GM23338 (cell line): ENCODE data around the gene SNRPA. TPM values are rescaled to one million over a fixed set of nuclear protein-coding genes. Genes with fewer than 3 reads are reported as not detected.

Experiments
- ATAC-seq: fragments of 200-7000 bp; cut with Tn5 transposase; 3 replicates; pipeline ENCODE4 v1.9.1; 2020
- DNase-seq: peaks from one replicate; pipeline ENCODE4 v3.0.0-alpha.2; 2015; ENCODE audit warnings: low spot score
- H2AFZ ChIP-seq: fragments of 200-600 bp; sonication (generic); 2 replicates; pipeline ENCODE4 v1.8.0; 2016; ENCODE audit warnings: antibody characterized with exemption, mild to moderate bottlenecking, moderate library complexity
- H3F3A ChIP-seq: fragments of 200-600 bp; sonication (generic); replicated peaks from 2 replicates; pipeline ENCODE4 v1.8.0; 2017; ENCODE audit warnings: antibody characterized with exemption, mixed run types, low read depth
- H3K27ac ChIP-seq: fragments of 200-600 bp; sonication (generic); 2 replicates; pipeline ENCODE4 v1.6.1; 2016; ENCODE audit warnings: low read depth
- H3K27me3 ChIP-seq: fragments of 200-600 bp; sonication (generic); 2 replicates; pipeline ENCODE4 v1.8.0; 2016; ENCODE audit warnings: mild to moderate bottlenecking, mixed run types, moderate library complexity; ENCODE audit not compliant: insufficient read depth
- H3K36me3 ChIP-seq: fragments of 200-600 bp; sonication (generic); 2 replicates; pipeline ENCODE4 v1.8.0; 2016; ENCODE audit warnings: mild to moderate bottlenecking; ENCODE audit not compliant: insufficient read depth
- H3K4me1 ChIP-seq: fragments of 200-600 bp; sonication (generic); 2 replicates; pipeline ENCODE4 v1.8.0; 2016; ENCODE audit warnings: mild to moderate bottlenecking, moderate library complexity; ENCODE audit not compliant: insufficient read depth
- H3K4me2 ChIP-seq: fragments of 200-600 bp; sonication (generic); 2 replicates; pipeline ENCODE4 v1.7.1; 2017; ENCODE audit warnings: mixed run types
- H3K4me3 ChIP-seq: fragments of 200-600 bp; sonication (generic); 2 replicates; pipeline ENCODE4 v1.6.1; 2016; ENCODE audit warnings: mixed run types
- H3K79me2 ChIP-seq: fragments of 200-600 bp; sonication (generic); replicated peaks from 2 replicates; pipeline ENCODE4 v1.8.0; 2017; ENCODE audit warnings: mild to moderate bottlenecking; ENCODE audit not compliant: insufficient read depth
- H3K9me2 ChIP-seq: fragments of 200-600 bp; sonication (generic); 2 replicates; pipeline ENCODE4 v1.8.0; 2017; ENCODE audit not compliant: insufficient read depth
- H4K20me1 ChIP-seq: fragments of 200-600 bp; sonication (generic); replicated peaks from 2 replicates; pipeline ENCODE4 v1.8.0; 2017; ENCODE audit warnings: mild to moderate bottlenecking; ENCODE audit not compliant: insufficient read depth
- H3K27ac Mint-ChIP-seq: 2 replicates; pipeline ENCODE4 v1.8.0; 2020; ENCODE audit warnings: inconsistent platforms, mild to moderate bottlenecking, moderate library complexity, mixed read lengths
- H3K27me3 Mint-ChIP-seq: 3 replicates; pipeline ENCODE4 v1.8.0; 2022; ENCODE audit warnings: low read depth, mild to moderate bottlenecking, moderate library complexity, mixed read lengths, inconsistent platforms; ENCODE audit not compliant: insufficient read depth, poor library complexity
- H3K36me3 Mint-ChIP-seq: 3 replicates; pipeline ENCODE4 v1.8.0; 2021; ENCODE audit warnings: low read depth, mild to moderate bottlenecking, inconsistent platforms, moderate library complexity, mixed read lengths
- H3K4me1 Mint-ChIP-seq: 3 replicates; pipeline ENCODE4 v1.8.0; 2020; ENCODE audit warnings: mild to moderate bottlenecking, inconsistent platforms, mixed read lengths
- H3K4me3 Mint-ChIP-seq: 3 replicates; pipeline ENCODE4 v1.8.0; 2021; ENCODE audit warnings: moderate library complexity, mild to moderate bottlenecking, inconsistent platforms, mixed read lengths
- H3K9me3 Mint-ChIP-seq: 3 replicates; pipeline ENCODE4 v1.8.0; 2020; ENCODE audit warnings: moderate library complexity, mild to moderate bottlenecking, inconsistent platforms, mixed read lengths
- CREB1 ChIP-seq: fragments of 250-450 bp; sonication (Bioruptor Pico); IDR thresholded peaks from 2 replicates; pipeline ENCODE4 v1.5.0; 2020; ENCODE audit warnings: low read depth, mild to moderate bottlenecking, moderate library complexity
- EZH2 ChIP-seq: fragments of 200-600 bp; sonication (generic); IDR thresholded peaks from one replicate; pipeline ENCODE4 v1.8.0; 2017; ENCODE audit warnings: antibody characterized with exemption, mild to moderate bottlenecking, low read depth; ENCODE audit not compliant: unreplicated experiment
- EZH2phosphoT487 ChIP-seq: fragments of 200-600 bp; sonication (generic); IDR thresholded peaks from one replicate; pipeline ENCODE4 v1.8.1; 2018; ENCODE audit warnings: antibody characterized with exemption; ENCODE audit not compliant: unreplicated experiment
- JUNB ChIP-seq: IDR thresholded peaks from one replicate; pipeline ENCODE4 v1.6.1; 2016; ENCODE audit warnings: antibody characterized with exemption; ENCODE audit not compliant: unreplicated experiment
- NANOG ChIP-seq: IDR thresholded peaks from 2 replicates; pipeline ENCODE4 v1.6.1; 2016; ENCODE audit warnings: antibody characterized with exemption, borderline replicate concordance
- STAT1 ChIP-seq: IDR thresholded peaks from one replicate; pipeline ENCODE4 v1.6.1; 2016; ENCODE audit warnings: antibody characterized with exemption; ENCODE audit not compliant: unreplicated experiment
- ZNF114 ChIP-seq: fragments of 250-450 bp; sonication (Bioruptor Pico); IDR thresholded peaks from 2 replicates; pipeline ENCODE4 v1.5.0; 2020; ENCODE audit warnings: mild to moderate bottlenecking, moderate library complexity
- ZNF331 ChIP-seq: fragments of 250-450 bp; sonication (Bioruptor Pico); IDR thresholded peaks from 2 replicates; pipeline ENCODE4 v1.5.0; 2020; ENCODE audit warnings: low read depth, mild to moderate bottlenecking, moderate library complexity
- polyA plus RNA-seq: library from polyadenylated mRNA; unstranded; fragments of >200 nt; fragmentation: Nextera tagmentation; extraction: Ambion mirVana; gene quantifications from 2 replicates; pipeline ENCODE4 v1.2.1, GENCODE V29; 2016
- total RNA-seq: library from RNA; depleted of rRNA; stranded (reverse); fragments of >200 nt; shearing (Covaris generic); gene quantifications from 2 replicates; pipeline ENCODE4 v1.2.3, GENCODE V29; 2014
- TF ChIP-seq, protein P1 (sequence below), 2 experiments: fragments of 200-600 bp in 1 of 2; sonication (generic) in 1 of 2; conservative IDR thresholded peaks; 2 replicates each; pipeline versions ENCODE4 v1.5.1 to v1.6.1; 2016 to 2017; ENCODE audit warnings: antibody characterized with exemption in 2 of 2, low read depth in 2 of 2, mild to moderate bottlenecking in 2 of 2, moderate library complexity in 1 of 2
- TF ChIP-seq, protein P2 (sequence below): IDR thresholded peaks from 2 replicates; pipeline ENCODE4 v1.6.1; 2016; ENCODE audit warnings: antibody characterized with exemption
- TF ChIP-seq, protein P3 (sequence below): IDR thresholded peaks from one replicate; pipeline ENCODE4 v1.6.1; 2018; ENCODE audit warnings: antibody characterized with exemption; ENCODE audit not compliant: unreplicated experiment

SNRPA gene
- total and polyA plus RNA-seq, 2 experiments from 2014 or later, result 295 to 326 TPM

DNA sequence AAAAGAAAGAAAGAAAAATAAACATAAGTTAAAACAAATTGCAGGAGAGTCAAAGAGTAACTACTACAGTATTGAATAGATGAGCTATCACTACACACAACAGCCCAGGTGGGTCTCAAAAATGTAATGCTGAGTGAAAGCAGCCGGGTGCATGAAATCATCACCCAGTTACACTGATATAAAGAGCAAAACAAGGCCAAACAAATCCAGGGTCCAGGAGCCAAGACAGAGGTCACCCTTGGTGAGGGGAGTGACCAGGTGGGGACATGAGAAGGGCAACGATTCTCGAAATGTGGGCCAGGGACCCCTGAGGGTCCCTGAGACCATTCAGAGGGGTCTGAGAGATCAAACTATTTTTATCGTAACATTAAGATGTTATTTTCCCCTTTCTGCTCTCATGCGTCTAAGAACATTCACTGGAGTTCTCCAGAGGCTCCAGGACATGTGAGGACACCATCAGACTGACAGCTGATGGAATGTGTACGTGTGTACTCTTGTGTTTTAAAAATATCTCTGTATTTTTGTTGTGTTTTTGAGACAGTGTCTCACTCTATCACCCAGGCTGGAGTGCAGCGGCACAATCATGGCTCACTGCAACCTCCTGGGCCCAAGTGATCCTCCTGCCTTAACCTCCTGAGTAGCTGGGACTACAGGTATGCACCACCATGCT is 44.9 kb upstream of the SNRPA start (continued):
- TF ChIP-seq JUNB, result no peak
- no peak for TF ChIP-seq NANOG
- TF ChIP-seq, protein P1, sequence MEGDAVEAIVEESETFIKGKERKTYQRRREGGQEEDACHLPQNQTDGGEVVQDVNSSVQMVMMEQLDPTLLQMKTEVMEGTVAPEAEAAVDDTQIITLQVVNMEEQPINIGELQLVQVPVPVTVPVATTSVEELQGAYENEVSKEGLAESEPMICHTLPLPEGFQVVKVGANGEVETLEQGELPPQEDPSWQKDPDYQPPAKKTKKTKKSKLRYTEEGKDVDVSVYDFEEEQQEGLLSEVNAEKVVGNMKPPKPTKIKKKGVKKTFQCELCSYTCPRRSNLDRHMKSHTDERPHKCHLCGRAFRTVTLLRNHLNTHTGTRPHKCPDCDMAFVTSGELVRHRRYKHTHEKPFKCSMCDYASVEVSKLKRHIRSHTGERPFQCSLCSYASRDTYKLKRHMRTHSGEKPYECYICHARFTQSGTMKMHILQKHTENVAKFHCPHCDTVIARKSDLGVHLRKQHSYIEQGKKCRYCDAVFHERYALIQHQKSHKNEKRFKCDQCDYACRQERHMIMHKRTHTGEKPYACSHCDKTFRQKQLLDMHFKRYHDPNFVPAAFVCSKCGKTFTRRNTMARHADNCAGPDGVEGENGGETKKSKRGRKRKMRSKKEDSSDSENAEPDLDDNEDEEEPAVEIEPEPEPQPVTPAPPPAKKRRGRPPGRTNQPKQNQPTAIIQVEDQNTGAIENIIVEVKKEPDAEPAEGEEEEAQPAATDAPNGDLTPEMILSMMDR (conservative IDR thresholded peaks at IDR 0.05; ENCODE audit: low read depth in 2 of 2), result no peak
- TF ChIP-seq, protein P2, sequence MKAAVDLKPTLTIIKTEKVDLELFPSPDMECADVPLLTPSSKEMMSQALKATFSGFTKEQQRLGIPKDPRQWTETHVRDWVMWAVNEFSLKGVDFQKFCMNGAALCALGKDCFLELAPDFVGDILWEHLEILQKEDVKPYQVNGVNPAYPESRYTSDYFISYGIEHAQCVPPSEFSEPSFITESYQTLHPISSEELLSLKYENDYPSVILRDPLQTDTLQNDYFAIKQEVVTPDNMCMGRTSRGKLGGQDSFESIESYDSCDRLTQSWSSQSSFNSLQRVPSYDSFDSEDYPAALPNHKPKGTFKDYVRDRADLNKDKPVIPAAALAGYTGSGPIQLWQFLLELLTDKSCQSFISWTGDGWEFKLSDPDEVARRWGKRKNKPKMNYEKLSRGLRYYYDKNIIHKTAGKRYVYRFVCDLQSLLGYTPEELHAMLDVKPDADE, result no peak
- no peak for TF ChIP-seq EZH2phosphoT487

DNA sequence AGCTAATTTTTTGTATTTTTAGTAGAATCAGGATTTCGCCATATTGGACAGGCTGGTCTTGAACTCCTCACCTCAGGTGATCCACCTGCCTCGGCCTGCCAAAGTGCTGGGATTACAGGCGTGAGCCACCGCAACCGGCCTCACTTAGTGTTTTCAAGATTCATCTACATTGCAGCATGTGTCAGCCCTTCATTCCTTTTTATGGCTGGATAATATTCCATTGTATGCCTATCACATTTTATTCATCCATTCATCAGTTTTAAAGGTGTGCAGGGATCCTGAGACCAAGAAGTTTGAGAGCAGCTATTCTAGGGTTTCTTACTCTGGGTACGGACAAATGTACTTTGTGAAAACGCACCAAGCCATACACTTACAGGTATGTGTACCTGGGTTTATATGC is 43.4 kb upstream of the SNRPA start:
- H3K9me3 Mint-ChIP-seq, result no peaks in the 10 kb centered on the region
- ATAC-seq (no peak), DNase-seq (no peak)
- Histone ChIP-seq H3K27me3 (no peaks in the 10 kb centered on the region), H3K4me2 (no peak overlapping the region), H3F3A (0 out of 2 replicates have a peak, but pooled peaks cover 6% of the 10 kb centered on the region), H3K4me1 (0 out of 2 replicates have a peak, but pooled peaks cover 3% of the 10 kb centered on the region), H3K79me2 (no peaks in the 10 kb centered on the region), H3K9me2 (no peaks in the 10 kb centered on the region), H3K4me3 (no peak overlapping the region), H3K36me3 (peaks cover 19% of the 10 kb centered on the region), H4K20me1 (no peaks in the 10 kb centered on the region; the same call in 1 of the 2 replicates), H3K27ac (no peak overlapping the region), H2AFZ (no peak overlapping the region)
- no peak overlapping the region for H3K27ac Mint-ChIP-seq
- H3K4me1 Mint-ChIP-seq, result peaks cover 6% of the 10 kb centered on the region
- peaks cover 53% of the 10 kb centered on the region for H3K36me3 Mint-ChIP-seq
- H3K27me3 Mint-ChIP-seq, result peaks cover 5% of the 10 kb centered on the region
- no peak overlapping the region for H3K4me3 Mint-ChIP-seq
- TF ChIP-seq, protein P2, result no peak
- TF ChIP-seq NANOG (no peak), ZNF114 (no peak), ZNF331 (CRISPR knock-in tag) (no peak), CREB1 (CRISPR knock-in tag) (no peak), STAT1 (no peak), EZH2 (no peak)
- TF ChIP-seq, protein P1 (conservative IDR thresholded peaks at IDR 0.05; ENCODE audit: low read depth in 2 of 2), result no peak
- TF ChIP-seq, protein P3, sequence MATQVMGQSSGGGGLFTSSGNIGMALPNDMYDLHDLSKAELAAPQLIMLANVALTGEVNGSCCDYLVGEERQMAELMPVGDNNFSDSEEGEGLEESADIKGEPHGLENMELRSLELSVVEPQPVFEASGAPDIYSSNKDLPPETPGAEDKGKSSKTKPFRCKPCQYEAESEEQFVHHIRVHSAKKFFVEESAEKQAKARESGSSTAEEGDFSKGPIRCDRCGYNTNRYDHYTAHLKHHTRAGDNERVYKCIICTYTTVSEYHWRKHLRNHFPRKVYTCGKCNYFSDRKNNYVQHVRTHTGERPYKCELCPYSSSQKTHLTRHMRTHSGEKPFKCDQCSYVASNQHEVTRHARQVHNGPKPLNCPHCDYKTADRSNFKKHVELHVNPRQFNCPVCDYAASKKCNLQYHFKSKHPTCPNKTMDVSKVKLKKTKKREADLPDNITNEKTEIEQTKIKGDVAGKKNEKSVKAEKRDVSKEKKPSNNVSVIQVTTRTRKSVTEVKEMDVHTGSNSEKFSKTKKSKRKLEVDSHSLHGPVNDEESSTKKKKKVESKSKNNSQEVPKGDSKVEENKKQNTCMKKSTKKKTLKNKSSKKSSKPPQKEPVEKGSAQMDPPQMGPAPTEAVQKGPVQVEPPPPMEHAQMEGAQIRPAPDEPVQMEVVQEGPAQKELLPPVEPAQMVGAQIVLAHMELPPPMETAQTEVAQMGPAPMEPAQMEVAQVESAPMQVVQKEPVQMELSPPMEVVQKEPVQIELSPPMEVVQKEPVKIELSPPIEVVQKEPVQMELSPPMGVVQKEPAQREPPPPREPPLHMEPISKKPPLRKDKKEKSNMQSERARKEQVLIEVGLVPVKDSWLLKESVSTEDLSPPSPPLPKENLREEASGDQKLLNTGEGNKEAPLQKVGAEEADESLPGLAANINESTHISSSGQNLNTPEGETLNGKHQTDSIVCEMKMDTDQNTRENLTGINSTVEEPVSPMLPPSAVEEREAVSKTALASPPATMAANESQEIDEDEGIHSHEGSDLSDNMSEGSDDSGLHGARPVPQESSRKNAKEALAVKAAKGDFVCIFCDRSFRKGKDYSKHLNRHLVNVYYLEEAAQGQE, result no peak
